Measurements from ENCODE around the gene CSF2RB. TPM values are rescaled to one million over a fixed set of nuclear protein-coding genes. Genes with fewer than 3 reads are reported as not detected.

CSF2RB gene
- total RNA-seq, 1 experiment from 2014 or later, result not detected

DNA sequence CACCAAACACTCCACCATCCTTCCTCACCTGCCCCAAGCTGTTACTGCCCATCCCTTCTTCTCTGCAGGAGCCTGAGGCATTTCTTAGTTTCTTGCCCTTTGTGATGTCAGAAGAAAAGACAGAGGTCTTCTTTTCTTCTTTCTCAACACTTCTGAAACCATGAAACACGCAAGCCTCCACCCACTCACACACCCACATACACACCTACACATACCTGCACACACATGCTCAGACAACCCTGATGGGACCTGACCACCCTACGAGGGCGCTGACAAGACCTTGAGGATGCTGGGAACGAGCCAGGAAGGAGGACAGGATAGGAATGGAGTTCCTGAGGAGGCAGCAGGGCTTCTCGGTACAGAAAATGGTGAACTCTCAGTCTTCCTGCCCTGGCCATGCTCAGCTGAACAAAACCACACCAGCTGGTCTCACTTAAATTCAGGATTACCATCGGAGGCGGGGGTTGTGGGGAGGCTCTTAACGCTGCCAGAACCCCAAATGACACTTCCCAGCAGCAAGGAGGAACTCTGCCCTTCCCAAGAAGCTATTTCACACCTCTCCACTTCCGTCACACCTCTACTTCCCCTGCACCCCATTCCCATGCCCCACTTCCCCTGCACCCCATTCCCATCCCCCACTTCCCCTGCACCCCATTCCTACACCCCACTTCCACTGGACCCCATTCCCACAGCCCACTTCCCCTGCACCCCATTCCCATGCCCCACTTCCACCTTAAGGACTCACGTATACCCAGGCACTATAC lies 41.0 kb downstream of the CSF2RB start:
- no peak for DNase-seq
- BruUV-seq (replicated peaks), result no TSS peak
- Mint-ChIP-seq H3K9me3 (ENCODE audit: low read depth, unreplicated experiment) (peaks cover 12% of the 10 kb centered on the region), H3K36me3 (ENCODE audit: insufficient read depth, unreplicated experiment) (no peaks in the 10 kb centered on the region), H3K27me3 (ENCODE audit: unreplicated experiment) (peaks cover 85% of the 10 kb centered on the region), H3K27ac (ENCODE audit: unreplicated experiment) (no peak overlapping the region), H3K4me3 (ENCODE audit: low read depth, unreplicated experiment) (no peak overlapping the region), H3K4me1 (ENCODE audit: low read depth, unreplicated experiment) (peaks cover 8% of the 10 kb centered on the region)
- TF ChIP-seq, protein P1, sequence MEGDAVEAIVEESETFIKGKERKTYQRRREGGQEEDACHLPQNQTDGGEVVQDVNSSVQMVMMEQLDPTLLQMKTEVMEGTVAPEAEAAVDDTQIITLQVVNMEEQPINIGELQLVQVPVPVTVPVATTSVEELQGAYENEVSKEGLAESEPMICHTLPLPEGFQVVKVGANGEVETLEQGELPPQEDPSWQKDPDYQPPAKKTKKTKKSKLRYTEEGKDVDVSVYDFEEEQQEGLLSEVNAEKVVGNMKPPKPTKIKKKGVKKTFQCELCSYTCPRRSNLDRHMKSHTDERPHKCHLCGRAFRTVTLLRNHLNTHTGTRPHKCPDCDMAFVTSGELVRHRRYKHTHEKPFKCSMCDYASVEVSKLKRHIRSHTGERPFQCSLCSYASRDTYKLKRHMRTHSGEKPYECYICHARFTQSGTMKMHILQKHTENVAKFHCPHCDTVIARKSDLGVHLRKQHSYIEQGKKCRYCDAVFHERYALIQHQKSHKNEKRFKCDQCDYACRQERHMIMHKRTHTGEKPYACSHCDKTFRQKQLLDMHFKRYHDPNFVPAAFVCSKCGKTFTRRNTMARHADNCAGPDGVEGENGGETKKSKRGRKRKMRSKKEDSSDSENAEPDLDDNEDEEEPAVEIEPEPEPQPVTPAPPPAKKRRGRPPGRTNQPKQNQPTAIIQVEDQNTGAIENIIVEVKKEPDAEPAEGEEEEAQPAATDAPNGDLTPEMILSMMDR (IDR thresholded peaks at IDR 0.05; ENCODE audit: unreplicated experiment), result no peak
- CTCF ChIA-PET, result no interaction called here
- intact Hi-C loops (cut with micrococcal nuclease; ENCODE audit: unreplicated experiment), result no loop called here

DNA sequence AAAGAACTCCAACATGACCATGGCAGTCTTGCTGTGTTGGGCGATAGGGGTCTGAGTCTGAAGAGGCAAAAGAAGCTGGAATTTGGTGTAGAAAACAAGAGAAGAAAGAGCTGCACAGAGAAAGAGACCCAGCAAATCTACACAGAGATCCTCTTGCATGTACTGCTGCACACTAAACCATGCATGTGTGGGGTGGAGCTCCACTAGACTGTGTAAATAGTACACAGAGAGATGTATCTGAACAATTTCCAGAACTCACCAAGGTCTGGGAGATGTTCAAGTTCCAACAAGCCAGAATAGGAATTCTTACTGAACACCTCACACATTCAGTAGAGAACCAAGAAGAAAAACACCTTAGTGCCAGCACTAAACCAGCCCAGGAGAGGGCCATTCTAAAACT lies 42.3 kb downstream of the CSF2RB start:
- intact Hi-C loops (cut with micrococcal nuclease; ENCODE audit: unreplicated experiment), result no loop called here
- Mint-ChIP-seq H3K4me1 (ENCODE audit: low read depth, unreplicated experiment) (peaks cover 8% of the 10 kb centered on the region), H3K36me3 (ENCODE audit: insufficient read depth, unreplicated experiment) (no peaks in the 10 kb centered on the region), H3K27ac (ENCODE audit: unreplicated experiment) (no peak overlapping the region), H3K27me3 (ENCODE audit: unreplicated experiment) (peaks cover 85% of the 10 kb centered on the region), H3K4me3 (ENCODE audit: low read depth, unreplicated experiment) (no peak overlapping the region), H3K9me3 (ENCODE audit: low read depth, unreplicated experiment) (peaks cover 12% of the 10 kb centered on the region)
- CTCF ChIA-PET, result no interaction called here
- TF ChIP-seq, protein P1 (IDR thresholded peaks at IDR 0.05; ENCODE audit: unreplicated experiment), result no peak
- BruUV-seq (replicated peaks), result no TSS peak
- DNase-seq, result no peak

DNA sequence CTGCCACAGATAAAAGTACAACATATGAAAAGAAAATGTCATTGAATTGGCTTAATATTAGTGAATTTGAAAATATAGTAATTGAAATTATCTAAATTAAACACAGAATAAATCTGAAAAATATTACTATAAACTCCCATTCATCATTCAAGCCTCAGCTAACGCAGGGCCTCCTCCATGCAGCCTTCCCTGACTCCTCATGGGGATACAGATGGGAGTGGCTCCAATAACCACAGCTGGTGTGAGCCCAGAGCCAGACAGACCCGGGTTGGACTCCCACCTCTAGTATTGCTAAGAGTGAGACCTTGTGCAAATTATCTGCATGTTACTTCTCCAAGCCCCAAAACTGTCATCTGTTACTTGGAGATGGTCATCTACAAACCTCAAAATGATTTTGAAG lies 44.9 kb downstream of the CSF2RB start:
- H3K9me3 Mint-ChIP-seq (ENCODE audit: low read depth, unreplicated experiment), result peaks cover 12% of the 10 kb centered on the region

DNA sequence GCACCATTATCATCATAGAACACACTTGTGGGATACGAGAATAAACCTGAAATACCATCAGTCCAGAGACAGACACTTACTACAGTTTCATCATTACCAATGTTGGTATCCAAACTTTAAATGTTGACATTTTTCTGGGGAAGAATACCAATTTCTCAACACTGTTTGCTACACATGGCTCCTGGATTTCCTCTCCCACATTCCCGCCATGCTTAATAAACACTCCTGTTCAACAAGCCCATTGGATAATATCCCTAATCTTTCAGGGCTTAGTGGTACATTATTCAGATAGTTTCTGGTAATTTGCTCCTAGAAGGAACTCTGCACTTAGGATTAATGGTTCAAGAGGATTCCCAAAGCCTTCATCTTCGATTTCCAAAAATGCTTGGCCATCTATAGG lies 48.2 kb downstream of the CSF2RB start:
- no peak overlapping the region for H3K4me3 Mint-ChIP-seq (ENCODE audit: low read depth, unreplicated experiment)
- BruUV-seq (replicated peaks), result no TSS peak
- DNase-seq, result no peak
- no peaks in the 10 kb centered on the region for H3K36me3 Mint-ChIP-seq (ENCODE audit: insufficient read depth, unreplicated experiment)
- peaks cover 11% of the 10 kb centered on the region for H3K9me3 Mint-ChIP-seq (ENCODE audit: low read depth, unreplicated experiment)
- intact Hi-C loops (cut with micrococcal nuclease; ENCODE audit: unreplicated experiment), result no loop called here
- peaks cover 7% of the 10 kb centered on the region for H3K4me1 Mint-ChIP-seq (ENCODE audit: low read depth, unreplicated experiment)
- CTCF ChIA-PET, result no interaction called here
- peaks cover 85% of the 10 kb centered on the region for H3K27me3 Mint-ChIP-seq (ENCODE audit: unreplicated experiment)
- TF ChIP-seq, protein P1 (IDR thresholded peaks at IDR 0.05; ENCODE audit: unreplicated experiment), result no peak
- H3K27ac Mint-ChIP-seq (ENCODE audit: unreplicated experiment), result no peak overlapping the region

More for the DNA sequence above, 44.9 kb downstream of the CSF2RB start:
- Mint-ChIP-seq H3K4me1 (ENCODE audit: low read depth, unreplicated experiment) (peaks cover 8% of the 10 kb centered on the region), H3K27ac (ENCODE audit: unreplicated experiment) (no peak overlapping the region), H3K27me3 (ENCODE audit: unreplicated experiment) (peaks cover 89% of the 10 kb centered on the region), H3K4me3 (ENCODE audit: low read depth, unreplicated experiment) (no peak overlapping the region), H3K36me3 (ENCODE audit: insufficient read depth, unreplicated experiment) (no peaks in the 10 kb centered on the region)
- BruUV-seq (replicated peaks), result no TSS peak
- TF ChIP-seq, protein P1 (IDR thresholded peaks at IDR 0.05; ENCODE audit: unreplicated experiment), result no peak
- DNase-seq, result no peak
- intact Hi-C loops (cut with micrococcal nuclease; ENCODE audit: unreplicated experiment), result no loop called here
- CTCF ChIA-PET, result no interaction called here
